Measurements from ENCODE around the gene LPO.

The LPO gene

DNA sequence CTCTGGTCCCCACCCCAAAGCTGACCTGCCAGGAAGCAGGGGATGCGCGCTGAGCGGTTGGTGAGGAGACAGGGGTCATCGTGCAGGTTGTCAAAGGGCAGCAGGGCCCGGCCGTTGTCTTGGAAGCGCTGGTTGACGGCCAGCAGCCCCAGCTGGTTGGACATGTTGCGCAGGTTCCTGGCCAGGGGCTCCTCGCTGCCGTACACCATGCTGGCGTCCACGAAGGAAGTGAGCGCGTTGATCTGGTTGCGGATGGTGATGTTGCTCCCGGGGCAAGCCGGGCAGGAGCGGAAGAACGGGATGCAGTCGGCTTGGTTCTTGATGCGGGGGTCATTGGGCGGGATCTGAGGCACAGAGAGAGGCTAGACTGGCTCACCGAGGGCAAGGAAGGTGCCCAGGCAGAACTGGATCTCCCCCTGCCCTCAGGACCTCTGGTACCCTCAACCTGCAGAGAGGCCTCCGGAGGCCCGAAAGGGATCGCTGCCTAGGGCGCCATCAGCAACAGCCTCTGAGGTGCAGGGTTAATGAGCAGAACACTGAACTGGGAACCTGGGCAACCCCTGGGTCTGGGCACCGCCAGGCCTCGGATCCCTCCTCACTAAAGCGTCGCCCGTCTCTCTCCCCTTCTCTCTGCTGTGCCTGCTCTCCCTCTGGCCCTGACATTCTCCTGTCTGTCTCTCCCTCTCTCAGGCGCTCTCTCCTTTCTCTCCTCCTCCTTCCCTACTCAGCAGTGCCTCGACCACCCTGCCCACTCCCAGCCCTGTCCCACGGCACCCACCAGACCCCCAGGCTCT, 39.6 kb downstream of the LPO start:
- DNase-seq, result no peak

DNA sequence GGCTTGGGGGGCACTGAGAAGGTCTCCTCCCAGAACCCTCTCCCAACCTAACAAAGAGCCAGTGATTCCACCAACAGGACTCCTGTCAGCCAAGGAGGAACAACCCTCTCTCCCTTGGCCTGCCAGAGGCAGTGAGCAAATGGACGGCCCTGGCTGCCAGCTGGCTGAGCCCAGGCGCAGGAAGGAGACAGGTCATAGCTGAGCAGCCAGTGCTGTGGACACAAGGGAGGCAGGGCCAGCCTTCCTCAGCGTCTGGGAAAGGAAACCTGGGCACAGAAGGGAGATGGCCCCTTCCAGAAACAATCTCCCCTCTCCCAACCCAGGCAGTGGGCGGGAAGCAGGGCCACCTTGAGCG, 40.3 kb downstream of the LPO start:
- peak in 3 of 56 donors; percentile 6 to 12 (median 7) for DNase-seq

DNA sequence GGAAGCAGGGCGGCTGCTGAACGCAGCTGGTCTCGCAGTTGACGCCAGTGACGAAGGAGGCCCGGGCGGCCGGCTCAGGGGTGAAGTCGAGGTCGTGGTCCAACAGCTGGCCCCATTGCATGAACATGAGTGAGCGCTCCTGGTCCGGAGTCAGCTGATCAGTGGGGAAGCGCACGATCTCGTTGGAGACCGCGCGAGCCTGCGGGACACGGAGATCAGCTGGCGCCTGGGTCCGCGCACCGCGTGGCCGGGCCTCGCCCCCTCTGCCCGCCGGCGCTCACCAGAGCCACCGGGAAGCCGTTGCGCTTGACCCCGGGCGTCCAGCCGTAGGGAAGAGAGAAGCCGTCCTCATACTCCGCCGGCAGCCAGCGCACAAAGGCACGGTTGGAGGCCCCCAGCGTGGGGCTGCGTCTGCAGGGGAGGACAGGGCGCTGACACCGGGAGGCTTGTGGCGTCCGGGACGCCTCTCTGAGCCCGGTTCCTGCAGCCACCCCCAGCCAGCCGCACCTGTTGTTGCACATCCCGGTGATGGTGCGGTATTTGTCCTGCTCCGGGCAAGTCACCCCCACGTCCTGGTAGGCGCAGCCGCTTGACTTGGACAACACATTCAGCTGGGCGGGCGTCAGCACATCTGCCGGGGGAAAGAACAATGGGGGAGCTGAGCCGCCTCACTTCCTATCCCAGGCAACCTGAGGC, 40.8 kb downstream of the LPO start:
- no peak for DNase-seq

DNA sequence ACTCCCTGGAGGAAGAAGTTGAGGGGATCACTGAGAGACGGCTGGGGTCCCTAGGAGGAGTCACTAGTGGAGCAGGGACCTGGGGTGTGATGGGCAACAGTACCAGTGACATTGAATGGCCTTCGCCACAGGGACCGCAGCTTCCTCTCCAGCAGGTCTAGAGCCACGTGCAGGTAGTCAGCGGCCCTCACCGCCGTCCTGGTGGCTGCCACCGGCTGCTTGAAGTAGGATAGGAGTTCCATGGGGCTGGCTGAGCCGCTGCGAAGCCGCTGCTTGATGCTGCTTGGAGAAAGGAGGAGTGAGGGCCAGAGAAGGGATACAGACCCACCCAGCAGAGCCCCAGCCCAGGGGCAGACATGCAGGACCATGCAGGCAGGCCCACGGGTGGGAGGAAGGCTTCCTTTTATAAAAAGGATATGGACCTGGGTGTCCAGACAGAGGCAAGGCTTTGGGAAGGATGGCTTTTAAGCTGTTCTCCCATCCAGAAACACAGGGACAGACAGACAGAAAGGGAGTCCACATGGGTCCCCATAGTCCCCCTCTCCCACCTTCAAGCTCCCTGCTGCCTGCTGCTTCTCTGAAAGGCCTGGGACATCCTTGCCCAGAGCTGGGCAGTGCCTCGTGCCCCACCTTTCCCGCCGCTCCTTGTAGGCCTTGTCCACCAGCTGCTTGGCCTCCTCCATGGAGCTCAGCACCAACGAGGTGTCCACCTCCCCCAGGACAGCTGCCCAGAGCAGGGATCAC, 41.5 kb downstream of the LPO start:
- no peak for DNase-seq

DNA sequence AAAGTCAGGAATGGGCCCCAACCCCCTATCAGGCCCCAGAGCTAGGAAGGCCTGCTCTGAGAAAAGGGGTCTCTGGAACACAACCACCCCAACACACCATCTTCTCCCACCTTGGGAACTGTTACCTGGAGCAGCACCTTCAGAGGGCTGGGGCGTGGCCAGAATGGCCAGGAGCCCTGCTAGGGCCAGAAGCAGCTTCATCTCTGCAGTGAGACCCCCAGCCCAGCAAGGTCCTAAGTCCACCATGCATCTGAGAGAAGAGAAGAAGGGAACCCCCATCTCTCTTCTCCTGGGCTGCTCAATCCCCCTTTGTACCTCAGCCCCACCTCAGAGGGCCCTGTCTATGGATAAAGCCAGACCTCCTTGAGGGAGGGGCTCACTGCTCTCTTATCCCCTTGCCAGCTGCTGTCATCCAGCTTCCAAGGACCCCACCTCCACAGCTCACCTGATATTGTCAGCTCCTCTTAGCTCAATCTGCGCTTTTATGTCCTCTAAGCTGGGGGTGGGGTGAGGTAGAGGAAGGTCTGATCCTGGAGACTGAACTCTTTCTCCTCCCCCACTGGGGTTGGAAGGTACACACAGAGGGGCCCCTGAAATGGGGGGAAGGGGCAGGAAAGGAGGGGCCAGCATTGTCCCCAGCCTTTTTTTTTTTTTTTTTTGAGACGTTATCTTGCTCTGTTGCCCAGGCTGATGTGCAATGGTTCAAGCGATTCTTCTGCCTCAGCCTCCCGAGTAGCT, 42.3 kb downstream of the LPO start, which contains the start of gene MPO:
MPO (minus strand) TSS at position 456 of the 738 bp plus-strand sequence; CDS start at position 279, 177 bp downstream.
- no peak for DNase-seq

DNA sequence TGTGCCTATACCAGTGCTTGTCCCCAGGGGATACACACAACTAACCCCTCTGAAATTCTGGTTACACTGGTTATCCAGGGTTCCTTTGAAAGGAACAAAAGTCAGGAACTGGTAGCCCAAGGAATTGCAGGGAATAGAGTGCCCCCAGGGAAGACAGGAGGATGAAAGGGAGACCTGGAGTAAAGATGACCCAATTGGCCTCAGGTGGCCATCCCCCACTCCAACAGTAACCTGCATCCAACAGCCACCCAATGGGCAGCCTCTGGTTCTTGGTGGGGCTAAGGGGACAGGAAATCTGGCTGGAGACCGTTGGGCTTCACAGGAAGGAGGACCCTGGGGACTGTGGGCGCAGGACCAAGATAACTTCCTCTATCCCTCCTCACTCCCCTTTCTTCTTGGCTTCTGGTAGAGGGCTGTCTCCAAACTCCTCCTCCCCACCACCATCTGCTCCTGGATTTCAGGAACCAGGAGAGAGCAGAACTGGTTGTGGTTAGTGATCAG, 43.2 kb downstream of the LPO start:
- DNase-seq, result no peak

DNA sequence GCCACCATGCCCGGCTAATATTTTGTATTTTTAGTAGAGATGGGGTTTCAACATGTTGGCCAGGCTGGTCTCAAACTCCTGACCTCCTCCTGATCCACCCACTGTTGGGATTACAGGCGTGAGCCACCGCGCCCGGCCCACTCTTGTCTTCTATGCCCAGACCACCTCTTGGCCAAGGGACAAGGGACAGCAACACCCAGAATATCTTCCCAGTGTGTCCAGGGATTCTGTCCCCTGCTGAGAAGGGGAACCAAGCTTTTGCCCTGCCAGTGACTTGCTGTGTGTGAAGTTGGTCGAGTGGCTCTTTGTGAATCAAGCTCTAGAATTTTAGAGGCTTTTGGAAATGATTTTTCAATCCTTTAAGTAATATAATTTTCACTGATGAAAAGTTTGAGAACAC, 44.1 kb downstream of the LPO start:
- DNase-seq, result no peak

DNA sequence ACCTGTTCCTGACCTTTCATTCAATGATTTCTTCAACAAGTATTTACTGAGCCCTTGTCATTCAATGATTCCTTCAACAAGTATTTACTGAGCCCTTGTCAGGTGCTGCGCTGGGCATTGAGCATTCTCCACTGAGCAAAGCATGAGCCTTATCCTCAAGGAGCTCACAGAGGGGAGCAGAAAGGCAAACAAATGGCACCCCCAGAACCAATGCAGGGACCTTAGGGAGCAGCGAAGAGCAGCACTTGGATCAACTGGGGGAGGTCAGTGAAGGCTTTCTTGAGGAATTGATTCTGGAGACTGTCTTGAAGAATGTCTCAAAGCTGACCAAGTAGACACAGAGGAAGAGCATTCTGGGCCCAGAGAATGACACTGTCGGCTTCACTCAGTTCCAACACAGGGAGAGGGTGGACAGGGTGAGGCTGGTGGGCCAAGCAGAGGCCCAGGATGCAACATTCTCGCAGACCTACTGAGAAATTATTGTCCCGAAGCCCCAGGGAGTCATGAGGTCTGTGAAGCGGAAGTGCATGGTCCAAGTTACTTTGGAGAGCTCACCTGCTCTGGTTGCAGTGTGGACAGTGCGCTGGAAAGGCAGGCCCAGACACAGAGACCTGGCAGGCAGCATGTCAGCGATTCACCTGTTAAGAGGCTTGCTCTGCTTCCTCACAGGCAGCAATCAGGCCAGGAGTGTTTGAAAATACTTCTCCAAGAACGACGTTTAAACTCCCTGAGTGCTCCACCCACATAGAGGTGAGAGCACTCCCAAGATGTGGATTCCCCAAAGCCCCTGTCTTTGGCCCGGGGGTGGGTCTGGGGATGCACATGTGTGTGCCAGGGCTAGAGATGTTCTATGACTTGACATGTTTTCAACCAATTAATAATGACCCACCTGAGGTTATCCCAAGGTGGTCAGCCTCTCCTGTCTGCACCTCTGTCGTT, 45.6 kb downstream of the LPO start:
- no peak for DNase-seq

DNA sequence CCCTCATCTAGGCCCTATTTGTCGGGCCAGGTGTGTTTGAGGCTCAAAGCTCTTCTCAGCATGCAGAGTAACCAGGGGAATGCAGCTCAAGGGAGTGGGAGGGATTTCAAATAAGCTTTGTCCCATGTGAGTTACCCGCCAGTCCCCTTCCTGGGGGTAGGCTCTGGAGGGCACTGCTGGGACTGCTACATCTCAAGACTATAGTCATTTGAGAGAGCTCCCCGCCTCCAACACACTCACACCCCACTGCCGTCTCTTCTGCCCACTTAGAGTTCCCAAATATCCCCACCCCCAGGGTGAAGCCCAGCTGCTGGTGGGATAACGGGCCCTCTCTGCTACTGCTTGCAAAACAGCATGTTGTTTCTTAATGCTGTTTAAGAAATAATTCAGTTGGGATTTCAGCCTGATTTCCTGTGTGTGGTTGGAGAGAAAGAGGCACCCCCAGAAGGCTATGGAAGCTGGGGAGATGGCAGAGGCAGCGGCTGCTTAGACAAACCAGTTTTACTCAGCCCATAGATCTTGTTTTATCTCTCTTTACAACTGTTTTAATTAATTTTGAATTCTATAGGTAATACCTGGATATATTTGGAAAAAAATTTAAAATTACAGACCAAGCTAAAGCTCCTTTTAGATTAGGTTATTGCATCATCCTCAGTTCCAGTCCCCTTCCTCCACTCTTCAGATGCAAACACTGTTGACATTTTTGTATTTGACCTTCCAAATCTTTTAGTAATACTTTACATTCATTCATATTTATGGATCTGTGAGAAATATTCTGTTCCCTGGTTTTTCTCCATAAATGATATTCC, 46.4 kb downstream of the LPO start:
- no peak for DNase-seq

DNA sequence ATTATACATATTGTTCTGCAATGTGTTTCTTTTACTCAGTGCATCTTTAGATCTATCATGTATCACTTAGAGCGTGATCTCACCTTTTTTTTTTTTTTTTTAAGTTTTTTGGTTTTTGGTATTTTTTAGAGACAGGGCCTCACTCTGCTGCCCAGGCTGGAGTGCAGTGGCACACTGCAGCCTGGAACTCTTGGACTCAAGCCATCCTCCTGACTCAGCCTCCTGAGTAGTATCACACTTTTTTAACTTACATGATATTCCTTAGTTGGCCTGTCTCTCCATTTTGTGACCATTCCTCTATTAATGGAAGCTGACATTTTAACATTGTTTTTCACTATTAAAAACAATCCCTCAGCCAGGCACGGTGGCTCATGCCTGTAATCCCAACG, 47.0 kb downstream of the LPO start:
- no peak for DNase-seq

DNA sequence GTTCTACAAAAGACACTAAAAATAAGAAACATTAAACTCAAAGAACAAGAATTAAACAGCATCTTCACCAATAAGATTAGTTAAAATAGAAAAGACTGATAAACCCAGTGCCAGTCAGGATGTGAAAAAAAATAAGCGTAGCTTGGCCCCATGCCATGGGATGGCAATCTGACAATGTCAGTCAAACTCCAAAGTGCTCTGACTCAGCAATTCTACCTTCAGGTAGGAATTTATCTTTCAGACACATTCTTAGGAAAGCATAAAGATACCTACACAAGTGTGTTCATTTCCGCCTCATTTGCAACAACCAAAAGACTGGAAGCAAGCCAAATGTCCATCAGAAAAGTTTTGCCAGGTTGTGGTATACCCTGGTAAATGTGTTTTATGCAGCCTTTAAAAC, 51.5 kb downstream of the LPO start:
- DNase-seq, result no peak

DNA sequence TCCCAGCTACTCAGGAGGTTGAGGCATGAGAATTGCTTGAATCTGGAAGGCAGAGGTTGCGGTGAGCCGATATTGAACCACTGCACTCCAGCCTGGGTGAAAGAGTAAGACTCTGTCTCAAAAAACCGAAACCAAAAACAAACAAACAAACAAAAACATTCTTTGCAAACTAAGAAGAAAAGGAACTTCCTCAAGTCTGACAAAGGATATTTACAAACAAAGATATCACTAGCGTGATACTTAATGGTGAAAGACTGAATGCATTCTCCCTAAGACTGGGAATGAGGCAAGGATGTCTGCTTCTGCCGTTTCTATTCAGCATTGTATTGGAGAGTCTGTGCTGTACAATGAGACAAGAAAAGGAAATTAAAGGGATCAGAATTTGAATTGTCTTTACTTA, 52.9 kb downstream of the LPO start:
- no peak for DNase-seq

DNA sequence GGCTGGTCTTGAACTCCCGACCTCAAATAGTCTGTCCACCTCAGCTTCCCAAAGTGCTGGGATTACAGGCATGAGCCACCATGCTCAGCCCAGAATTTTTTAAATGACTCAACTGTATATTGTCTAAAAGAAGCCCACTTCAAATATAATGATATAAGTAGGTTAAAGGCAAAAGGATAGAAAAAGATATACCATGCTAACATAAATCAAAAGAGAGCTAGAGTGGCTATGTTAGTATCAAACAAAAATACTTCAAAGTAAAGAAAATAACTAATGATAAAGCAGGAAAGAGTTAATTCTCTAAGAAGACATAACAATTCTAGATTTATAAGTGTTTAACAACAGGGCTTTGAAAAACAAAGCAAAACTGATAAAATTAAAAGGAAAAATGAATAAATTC, 55.6 kb downstream of the LPO start:
- no peak for DNase-seq

DNA sequence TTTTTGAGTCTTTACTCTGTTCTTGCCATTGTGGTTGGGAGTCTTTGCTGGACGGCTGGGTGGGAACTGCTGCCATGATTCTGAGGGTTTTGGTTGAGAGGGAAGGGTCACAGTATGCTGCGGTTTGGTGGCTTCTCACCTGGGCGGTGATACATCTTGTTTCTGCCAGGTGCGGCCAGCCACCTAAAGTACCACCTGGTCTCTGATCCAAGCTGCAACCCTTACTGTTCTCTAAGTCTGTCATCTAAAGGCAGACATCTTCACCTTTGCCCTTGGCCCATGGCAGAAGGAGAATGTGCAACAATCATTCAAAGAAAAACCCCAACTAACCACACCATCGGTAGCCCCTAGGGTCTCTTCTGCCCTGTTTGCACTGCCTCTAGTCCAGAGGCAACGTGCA, 62.0 kb downstream of the LPO start:
- no peak for DNase-seq

DNA sequence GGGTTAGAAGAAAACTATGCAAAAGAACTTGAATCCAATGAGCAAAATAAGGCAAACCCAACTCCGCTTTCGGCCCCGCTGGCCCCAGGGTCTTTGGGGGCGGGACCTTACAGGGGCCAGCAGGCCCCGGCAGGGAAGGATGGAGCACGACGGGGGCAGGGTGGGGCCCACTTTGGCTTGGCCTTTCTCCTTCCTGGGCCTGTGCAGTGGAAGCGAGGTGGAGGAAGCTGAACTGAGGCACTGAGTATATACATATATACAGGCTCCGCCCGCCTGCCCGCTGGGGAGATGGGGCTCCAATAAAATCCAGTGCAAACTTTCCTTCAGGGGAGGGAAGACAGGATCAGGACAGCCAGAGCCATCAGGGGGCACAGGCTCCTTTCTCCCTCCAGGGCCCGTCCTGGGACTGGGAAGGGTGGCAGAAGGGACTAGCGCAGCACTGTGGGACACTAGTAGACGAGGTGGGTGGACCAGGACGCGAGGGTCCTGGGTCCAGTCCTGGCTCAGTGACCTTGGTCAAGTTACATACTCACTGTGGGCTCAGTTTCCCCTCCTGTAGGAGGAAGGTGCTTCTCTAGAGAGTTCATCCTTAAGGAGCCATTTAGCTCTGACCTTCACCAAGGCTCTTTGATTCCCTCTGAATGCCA, 63.2 kb downstream of the LPO start:
- DNase-seq, result no peak

DNA sequence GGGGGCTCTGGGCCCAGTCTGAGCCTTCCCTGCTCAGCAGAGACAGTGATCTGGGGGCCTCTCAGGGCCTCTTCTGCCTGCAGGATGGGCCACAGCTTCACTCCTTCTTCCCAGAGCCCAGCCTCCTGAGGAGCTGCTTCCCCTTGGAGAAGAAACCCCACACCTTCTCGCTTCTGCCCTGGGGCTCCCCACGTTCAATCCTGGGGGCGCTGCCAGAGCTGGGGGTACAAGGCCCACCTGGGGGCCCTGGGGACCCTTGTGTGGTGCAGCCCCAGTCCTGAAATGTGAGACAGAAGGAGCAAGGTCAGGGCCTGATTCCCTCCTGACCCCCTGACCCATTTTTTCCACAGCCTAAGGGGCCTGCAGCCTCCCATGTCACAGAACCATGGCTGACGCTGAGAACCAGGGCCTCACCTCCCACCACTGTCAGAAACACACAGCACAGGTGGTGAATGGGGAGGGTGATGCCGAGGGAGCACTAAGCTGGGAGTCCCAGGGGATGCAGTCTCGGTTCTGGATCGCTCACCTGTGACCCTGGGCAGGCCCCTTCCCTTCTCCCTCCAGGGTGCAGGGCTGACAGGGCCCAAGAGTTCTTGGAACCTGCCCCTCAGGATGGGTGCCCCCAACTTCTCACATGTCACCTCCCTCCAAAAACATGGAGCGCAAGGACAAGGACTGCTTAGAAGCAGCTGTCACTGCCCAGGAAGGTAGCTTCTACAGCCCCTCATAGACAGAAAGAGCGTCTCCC, 64.0 kb downstream of the LPO start:
- DNase-seq, result no peak

DNA sequence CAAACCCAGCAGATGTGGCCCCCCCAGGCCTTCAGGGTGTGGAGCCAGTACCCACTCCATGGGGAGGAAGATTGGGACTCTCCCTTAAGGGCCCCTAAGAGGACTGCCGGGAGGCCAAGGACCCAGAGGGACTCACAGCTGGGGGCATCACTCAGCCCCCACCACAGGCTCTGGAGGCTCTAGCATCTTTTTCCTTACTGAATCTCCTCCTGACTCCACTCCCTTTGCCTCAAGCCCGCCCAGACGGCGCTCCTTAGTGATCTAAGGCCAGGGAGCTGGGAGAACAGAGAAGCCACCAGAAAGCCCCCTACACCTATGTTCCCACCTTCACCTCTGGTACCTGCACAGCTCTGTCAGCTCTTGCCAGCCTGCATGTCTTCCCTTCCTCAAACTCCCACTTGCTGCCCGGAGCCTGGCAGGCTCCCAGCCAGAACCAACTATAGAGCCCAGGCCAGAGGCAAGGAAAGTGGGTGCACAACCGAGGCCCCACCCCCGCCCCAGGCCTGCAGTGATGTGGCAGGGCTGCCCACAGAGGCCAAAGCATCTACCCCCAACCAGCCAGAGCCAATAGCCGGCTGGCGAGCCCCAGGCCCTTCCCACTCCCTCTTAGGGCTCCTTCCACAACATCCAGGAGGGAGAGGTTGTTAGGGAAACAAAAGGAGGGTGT, 64.7 kb downstream of the LPO start:
- DNase-seq, result no peak

All from nucleus accumbens (tissue), 56 donors.